ENCODE data around the gene KCNQ4.

KCNQ4 gene

DNA sequence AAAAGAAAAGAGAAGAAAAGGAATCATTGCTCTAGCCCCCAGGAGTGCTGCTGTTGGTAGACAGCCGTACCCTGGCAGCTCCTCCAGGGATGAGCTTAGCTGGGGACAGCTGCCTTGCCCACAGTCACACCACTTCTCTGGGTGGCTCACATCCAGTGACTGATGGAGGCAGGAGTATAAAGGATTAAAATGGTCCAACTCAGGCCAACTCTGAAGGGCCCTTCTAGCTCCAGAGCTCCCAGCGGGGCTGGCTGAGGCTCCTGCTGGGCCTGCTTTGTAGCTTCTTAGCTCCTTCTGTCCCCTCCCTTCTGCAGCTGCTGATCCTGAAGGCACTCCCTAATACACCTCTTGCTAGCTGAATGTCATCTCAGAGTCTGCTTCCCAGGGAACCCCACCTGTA is 74.2 kb downstream of the KCNQ4 start:
- no peak for DNase-seq

DNA sequence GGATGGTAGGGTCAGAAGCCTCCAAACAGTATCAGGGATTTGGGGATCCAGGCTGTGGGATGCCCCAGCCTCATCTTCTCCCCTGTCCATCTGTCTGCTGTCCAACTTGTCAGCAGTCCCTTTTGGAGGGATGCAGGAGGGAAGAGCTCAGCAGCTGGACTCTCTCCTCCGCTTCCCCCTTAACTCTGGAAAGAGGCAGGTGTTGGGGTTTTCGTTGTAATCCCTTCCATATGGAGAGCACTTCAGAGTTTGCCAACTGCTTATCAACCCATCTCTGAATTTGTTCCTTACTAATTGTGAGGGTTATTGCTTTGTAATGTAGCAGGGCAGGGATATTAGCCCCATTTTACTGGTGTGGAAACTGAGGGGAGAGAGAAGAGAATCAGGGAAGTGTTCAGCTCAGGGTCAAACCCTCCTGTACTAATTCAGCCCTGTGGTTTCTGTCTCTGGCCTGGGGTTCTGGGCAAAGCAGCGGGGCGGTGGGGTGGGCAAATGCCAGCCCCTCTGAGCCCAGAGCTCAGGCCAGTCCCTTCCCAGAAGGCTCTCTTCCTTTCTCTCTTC is 75.3 kb downstream of the KCNQ4 start:
- DNase-seq = no peak

DNA sequence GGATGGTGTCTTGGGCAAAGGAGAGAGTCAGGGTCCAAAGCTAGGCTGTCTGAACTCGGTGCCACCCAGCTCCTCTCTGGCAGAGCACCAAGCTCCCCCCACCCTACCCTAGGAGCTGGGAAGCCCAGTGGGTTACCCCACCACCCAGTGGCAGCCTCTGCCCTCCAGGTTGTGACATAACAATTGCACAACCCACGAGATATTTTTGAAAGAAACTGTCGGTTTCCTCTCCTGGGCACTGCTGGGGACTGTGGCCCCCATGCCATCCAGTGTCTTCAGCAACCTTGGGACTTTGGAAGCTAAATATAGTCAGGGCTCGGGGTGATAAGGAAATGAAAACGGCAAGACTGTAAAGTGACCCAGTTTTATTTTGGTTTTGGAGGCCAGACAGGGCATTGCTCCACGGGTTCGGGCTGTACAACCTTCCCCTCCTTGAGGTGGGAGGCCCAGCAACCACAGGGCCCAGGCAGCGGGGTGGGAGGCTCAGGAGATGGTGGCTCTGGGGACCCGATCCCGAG is 77.2 kb downstream of the KCNQ4 start:
- DNase-seq = peak in 1 of 51 donors; percentile 22

DNA sequence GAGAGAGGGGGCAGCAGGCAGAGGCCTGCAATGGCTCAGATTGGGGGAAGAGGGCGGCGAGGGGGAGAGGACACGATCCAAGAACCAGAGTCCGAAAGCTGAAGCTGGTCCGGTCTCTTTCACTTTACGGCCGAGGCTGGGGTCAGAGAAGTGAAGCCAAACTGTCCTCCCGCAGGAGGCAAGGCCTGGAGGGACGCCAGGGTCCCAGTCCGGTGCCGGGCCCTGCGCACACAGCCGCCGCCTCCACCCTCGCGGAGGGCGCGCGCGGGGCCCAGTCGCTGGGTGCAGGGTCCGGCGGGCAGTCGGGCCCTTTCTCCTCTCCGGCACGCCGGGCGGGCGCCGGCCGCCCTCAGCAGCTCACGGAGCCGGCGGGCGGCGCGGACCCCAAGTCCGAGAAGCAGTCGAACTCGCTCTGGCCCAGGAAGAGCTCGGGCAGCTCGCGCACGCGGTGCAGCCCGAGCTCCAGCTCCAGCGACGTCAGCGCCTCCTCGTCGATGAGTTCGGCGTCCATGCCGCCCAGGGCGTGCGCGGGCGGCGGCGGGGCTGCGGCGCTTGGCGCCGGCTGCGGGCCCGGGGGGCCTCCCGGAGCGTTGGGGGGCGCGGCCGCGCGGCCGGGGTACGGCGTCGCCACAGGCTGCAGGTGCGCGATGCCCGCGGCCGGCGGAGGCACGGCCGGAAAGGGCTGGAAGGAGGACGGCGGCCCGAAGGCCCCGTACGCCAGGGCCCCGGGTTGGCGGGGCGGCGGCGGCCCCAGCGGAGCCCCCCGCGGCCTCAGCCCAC is 77.8 kb downstream of the KCNQ4 start:
- DNase-seq = peak in 6 of 51 donors; percentile 21 to 39 (median 26)

DNA sequence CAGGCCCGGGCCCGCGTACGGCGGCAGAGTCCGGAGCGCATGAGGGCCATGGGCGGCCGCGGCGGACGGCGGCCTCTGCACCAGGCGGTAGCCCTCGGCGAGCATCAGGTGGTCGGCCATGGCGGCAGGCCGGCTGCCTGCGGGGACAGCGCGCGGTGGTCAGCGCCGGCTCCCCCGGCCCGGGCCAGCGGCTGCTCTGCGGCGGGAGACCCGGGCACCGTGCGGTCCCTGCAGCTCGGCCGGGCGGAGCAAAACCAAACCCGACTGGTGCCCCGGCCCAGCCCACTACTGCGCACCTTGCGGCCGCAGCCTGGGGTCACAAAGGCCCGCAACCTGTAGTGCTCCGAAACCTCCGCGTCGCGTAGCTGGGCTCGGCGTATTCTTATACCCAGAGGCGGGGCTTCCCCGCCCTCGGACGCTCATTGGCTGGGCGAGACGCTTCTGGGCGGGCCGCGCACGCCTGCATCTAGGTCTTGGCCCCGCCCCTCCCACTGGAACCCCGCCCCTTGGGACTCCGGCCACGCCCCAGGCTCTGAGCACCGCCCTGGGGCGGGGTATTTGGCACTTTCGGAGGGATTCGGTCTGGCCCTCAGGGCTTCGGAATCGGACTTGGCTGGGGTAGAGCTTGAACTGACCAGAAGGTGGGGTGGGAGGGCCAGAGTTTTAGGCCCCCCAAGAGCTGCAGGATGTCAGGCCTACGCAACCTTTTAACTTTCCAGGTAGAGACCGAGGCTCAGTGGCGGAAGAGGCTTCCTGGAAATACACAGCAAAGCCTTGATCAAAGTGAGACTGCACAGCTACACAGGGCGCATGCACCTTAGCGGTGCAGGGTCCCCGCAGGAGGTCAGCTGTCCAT is 78.6 kb downstream of the KCNQ4 start, which contains the start of gene CITED4:
Gene CITED4, minus strand, starts transcription at position 356 of the 856 bp plus-strand sequence. Its CDS starts 236 bp downstream, at position 120.
- peak; percentile 24 to 97 (median 89) for DNase-seq

DNA sequence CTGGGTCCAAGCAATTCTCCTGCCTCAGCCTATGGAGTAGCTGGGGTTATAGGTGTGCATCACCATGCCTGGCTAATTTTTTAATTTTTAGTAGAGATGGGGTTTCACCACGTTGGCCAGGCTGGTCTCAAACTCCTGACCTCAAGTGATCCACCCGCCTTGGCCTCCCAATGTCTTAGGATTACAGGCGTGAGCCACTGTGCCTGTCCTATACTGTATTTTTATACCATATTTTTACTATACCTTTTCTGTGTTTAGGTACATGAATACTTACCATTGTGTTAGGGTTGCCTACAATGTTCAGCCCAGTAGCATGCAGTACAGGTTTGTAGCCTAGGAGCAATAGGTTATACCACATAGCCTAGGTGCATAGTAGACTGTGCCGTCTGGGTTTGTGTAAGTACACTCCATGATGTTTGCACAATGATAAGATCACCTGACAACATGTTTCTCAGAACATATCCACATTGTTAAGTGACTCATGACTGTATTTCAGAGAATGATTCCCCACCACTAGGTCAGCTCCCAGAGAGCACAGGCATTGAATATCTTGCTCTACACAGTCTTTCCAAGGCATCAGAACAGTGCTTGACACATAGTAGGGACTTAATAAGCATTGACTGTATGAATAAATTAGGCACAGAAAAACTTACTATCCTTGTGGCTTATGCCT is 84.6 kb downstream of the KCNQ4 start:
- DNase-seq = no peak

DNA sequence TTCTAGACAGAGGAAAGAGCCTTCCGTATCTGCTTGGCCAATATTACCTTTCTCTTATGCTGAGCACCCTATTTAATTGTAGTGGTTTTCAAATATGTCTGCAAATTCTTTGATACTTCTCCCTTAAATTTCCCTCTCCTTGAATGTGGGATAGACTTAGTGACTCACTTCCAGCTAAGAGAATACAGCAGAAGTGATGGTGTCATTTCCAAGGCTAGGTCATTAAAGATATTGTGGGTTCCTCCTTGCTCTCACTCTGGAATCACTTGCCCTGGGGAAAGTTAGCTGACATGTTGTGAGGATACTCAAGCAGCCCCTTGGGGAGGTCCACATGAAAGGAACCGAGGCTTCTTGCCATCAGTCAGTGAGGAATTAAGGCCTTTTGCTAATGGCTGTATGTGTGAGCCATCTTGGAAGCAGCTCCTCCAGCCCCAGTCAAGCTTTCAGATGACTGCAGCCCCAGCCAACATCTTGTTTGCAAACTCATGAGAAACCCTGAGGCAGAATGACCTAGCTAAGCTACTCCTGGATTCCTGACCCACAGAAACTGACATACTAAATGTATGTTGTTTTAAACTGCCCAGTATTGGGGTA is 86.6 kb downstream of the KCNQ4 start:
- DNase-seq = no peak

DNA sequence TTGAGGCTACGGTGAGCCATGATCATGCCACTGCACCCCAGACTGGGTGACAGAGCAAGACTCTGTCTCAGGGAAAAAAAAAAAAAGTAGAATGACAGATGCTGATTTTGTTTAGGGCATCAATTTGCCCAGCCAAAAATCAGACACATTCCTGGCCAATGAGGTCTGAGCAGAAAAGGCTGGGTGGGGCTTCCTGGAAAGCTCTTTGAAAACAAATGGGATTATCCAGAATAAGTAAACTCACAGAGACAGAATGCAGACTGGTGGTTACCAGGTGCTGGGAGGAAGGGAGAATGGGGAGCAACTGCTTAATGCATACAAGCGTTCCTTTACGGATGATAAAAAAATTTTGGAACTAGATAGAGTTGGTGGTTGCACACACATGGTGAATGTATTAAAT is 88.7 kb downstream of the KCNQ4 start:
- DNase-seq = no peak

DNA sequence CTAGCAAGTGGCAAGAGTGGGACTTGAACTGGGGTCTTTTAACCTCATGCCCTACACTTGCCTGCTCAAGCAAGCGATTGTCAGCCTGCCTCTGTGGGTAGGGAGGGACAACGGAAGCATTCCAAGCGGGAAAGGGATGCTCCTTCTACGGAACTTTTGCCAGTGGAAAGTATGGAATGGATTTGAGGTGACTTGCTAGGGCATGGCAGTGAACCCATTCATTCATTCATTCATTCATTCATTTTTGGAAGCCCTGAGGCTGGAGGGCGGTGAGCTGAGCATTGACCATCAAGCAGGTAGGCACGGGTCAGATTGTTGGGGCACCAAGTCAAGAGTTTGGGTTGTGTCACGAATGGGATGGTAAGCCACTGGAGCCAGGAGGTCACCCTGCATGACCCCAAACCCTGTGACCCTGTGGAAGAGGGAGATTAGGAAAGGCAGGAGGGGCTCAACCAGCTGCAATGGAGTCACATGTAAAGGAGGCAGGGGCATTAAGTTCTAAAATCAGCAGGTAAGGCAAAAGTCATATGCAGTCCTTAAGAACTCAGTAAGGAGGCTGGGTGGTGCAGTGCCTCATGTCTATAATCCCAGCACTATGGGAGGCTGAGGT is 90.4 kb downstream of the KCNQ4 start:
- DNase-seq = no peak

DNA sequence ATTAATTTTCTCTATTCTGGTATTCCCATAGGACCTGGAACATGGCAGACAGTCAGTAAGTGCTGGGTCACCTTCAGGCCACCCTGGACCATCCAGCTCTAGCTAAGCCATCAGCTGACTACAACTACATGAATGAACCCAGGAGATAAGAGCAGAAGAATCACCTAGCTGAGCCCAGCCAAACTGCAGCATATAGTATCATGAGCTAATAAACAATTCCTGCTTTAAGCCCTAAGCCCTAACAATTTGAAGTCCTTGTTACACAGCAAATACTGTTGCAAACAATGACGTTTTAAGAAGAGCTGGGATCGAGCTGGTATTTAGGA is 92.8 kb downstream of the KCNQ4 start:
- no peak for DNase-seq

DNA sequence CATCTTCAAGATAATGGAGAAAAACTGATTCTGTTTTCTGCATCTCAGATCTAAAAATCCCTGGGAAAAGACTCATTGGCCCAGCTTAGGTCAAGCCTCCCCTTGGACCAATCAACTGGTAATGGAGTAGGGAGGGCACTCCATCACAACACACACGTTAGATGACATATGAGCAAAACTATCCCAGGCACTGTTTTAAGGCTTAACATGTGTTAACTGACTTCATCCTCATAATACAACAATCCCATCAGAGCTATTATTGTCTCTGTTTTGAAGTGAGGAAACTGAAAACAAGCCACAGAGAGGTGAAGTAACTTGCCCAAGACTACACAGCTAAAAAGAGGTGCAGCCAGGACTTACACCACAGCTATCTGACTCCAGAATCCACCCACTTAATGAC is 93.3 kb downstream of the KCNQ4 start:
- DNase-seq = no peak

DNA sequence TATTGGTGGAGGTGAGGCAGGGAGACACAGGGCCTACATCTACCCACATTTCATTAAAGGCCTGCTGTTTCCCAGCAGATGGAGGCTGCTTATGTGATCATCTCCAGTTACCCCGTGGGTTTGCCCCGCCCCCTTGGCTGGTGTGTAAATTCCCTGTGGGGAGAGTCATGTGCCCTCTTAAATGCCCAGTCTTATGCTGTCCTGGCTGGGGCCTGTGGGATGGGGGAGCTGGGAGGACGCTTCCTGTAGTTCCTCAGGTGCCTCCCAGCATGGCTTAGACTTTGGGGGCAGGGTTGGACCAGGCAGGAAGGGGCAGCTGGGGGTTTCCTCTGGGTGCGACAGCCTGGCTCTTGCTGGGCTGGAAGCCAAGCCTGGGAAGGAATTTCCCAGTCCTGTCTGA is 94.1 kb downstream of the KCNQ4 start:
- DNase-seq = peak in 6 of 51 donors; percentile 4 to 24 (median 14)

DNA sequence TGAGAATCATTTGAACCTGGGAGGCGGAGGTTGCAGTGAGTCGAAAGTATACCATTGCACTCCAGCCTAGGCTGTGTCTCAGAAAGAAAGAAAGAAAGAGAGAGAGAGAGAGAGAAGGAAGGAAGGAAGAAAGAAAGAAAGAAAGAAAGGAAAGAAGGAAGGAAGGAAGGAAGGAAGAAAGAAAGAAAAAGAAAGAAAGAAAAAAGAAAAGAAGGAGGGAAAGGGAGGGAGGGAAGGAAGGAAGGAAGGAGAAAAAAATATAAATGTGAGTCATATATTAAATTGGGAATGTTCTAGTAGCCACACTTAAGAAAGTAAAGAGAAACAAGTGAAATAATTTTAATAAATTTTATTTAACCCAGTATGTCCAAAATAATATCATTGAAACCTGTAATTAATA is 95.3 kb downstream of the KCNQ4 start:
- DNase-seq = no peak

DNA sequence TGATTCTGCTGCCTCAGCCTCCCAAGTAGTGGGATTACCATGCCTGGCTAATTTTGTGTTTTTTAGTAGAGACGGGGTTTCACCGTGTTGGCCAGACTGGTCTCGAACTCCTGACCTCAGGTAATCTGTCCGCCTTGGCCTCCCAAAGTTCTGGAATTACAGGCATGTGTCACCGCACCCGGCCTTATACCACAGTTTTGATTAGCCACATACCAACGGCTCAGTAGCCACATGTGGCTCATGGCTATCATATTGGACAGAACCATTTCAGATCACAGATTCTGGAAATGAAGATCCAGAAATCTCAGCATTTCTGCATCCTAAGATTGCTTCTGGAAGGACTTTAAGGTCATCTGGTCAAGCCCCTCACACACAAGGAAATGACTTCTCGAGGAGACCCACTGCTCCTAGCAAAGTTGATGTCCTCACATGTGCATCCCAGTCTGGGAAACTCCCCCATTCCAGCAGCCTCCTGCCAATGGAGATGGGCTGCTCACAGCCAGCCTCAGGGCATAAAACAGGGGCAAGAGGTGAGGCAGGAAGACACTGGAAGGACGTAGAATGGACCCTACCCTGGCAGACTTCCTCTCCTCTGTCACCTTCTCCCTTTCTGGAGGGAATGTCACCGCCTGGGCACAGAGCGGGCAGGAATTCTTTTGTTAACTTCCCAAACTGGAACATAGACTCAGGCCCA is 96.0 kb downstream of the KCNQ4 start:
- DNase-seq = no peak

DNA sequence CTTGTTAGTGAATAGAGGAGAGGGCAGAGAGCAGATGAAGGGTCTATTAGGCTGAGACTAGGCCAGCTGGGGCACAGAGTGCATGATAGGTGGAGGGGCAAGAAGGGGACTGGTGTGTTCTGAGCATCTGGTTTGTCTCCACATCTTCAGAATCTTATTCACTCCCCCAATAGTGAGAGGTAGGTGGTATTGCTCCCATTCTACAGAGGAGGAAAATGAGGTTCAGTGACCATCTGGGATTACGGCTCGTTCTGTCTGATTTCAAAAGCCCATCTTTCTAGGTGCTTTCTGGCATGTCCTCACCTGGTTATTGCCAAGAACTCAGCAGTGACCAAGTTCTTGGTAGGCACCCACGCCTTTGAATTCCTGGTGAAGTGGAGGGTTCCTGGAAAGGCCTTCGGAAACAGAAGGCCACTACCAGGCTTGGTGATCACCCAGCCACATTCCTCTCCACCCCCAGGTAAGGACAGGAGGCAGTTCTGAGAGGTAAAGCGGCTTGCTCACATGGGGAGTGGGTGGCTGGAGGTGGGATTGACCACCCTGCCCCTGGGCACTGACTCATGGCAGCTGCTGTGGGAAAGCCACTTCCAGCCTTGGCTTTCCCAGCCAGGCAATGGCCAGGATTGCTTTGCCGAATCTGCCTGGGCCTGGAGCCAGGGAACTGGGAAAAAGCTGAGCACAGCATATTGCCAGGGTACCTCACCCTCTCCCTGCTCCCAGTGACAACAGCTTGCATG is 97.4 kb downstream of the KCNQ4 start:
- DNase-seq = no peak

DNA sequence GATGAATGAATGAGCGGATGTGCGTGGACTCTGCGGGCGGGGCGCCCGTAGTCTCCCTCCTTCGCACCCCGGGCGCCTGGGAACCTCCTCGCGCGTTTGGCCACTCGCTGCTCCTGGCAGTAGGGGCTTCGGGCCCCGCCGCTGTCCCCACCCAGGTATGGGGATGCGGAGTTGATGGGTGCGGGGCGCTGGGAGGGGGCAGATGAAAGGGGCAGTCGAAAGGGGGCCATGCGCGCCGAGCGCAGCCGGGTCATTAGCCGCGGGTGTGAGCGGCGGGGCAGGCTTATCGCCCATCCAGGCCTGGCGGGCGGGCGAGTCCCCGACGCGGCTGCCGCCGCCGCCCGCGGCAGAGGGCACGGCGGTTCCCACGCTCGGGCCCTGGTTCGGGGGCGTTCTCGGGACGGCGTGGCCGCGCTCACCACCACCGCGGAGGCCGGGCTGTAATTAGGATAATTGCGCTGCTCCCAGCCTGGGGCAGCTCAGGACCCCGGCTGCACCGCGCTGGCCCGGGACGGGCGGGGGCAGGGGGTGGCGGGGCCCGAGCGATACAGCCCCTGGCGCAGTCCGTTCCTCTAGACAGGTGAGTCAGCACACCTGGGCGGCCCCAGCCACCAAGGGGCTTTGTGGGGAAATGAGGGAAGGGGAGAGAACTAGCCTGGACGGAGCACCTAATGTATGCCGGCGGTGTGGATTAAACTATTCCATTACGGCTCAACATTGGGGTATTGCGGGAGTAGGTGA is 100.6 kb downstream of the KCNQ4 start:
- DNase-seq = no peak

DNA sequence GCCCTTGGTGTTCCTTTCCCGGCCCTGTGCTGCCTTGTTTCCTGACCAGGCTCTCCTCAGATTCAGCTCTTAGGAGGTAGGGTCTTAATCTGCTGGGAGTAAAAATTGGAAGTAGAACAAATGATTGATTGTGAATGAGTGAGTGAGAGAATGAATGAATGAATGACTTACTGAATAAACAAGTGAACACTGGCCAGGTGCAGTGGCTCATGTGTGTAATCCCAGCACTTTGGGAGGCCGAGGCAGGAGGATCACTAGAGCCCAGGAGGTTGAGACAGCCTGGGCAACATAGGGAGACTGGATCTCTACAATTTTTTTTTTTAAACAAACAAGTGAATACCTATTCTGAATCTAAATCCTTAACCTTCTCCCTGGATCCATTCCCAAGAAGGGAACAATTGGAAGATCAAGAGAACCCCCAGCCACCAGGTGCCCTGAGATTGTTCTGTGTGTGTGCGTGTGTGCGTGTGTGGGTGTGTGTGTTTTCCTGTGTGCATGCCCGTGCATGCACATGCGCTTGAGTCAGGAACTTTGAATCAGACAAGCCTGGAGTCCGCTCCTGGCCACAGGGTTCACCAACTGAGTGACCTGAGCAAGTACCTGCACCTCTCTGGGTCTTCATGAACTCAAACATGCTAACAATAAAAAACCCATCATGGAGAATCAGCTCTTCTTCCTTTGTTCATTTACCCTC is 102.9 kb downstream of the KCNQ4 start:
- DNase-seq = no peak

DNA sequence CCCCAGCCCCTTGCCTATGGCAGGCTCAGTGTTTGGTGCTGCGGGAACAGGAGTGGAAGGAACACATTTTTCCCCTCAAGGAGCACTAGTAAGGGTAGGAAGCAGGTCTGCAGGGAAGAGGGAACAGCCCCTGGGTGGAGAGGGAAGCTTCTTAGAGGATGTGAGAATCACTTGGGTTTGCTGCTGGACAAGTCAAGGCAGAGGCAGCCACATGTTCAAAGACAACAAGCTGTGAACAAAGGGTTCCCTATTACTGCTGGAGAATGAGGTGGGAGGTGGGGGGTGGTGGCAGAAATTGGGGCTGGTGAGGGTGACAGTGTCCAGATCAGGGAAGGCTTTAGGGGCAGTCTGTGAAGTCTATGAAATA is 103.4 kb downstream of the KCNQ4 start:
- no peak for DNase-seq

Measured in hypothalamus (tissue), 51 donors.